ENCODE results near the gene PSMC3. TPM values are rescaled to one million over a fixed set of nuclear protein-coding genes. Genes with fewer than 3 reads are reported as not detected.

Gene PSMC3
- total RNA-seq, 1 donor from 2014 or later, result 166 TPM

DNA sequence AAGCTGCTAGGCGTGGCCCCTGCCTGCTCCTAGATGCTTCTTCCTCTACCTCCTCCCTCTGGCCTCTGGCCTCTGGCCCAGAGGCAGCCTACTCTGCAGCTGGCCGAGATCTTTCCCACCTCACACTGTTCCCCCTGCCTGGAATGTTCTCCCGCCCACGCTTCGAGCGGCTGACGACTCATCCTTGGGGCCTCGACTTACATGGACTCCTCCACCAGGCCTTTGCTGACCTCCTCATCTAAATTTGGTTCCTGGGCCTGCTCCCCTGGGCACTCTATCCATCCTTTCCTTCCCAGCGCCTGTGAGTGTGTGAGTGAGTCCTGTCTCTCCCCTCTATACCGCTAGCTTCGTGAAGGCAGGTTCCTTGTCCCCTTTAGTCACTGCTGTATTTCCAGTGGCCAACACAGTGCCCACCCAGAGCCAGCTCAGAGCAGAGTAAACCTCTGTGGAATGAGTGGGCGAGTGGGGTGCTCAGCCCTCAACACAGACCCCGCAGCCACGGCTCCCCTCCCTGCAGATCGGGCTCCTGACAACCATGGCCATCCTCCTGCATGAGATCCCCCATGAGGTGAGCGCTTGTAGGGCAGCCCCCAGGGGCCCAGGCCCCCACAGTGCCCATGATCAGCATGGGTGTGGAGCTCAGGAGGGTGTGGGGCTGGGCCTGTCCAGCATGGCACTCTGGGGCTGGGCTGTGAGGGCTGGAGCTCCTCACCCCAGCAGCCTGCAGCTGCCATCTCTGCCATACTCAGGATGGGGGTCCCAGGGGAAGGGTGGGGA, 12.1 kb downstream of the PSMC3 start:
- DNase-seq (ENCODE audit: low read depth in 2 of 2), result no peak

DNA sequence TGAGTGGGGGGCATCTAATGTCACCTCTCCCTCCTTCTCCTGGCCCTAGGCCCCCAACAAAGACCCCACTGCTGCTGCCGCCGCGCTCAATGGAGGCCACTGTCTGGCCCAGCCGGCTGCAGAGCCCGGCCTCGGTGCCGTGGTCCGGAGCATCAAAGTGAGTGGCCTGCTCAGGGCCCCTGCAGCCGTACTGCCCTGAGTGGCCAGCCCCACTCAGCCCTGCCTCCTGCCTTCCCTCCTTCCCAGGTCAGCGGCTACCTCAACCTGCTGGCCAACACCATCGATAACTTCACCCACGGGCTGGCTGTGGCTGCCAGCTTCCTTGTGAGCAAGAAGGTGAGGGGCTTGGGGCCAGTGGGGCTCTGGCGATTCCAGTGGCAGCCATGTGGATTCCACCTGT, 12.9 kb downstream of the PSMC3 start:
- no peak for DNase-seq (ENCODE audit: low read depth in 2 of 2)

DNA sequence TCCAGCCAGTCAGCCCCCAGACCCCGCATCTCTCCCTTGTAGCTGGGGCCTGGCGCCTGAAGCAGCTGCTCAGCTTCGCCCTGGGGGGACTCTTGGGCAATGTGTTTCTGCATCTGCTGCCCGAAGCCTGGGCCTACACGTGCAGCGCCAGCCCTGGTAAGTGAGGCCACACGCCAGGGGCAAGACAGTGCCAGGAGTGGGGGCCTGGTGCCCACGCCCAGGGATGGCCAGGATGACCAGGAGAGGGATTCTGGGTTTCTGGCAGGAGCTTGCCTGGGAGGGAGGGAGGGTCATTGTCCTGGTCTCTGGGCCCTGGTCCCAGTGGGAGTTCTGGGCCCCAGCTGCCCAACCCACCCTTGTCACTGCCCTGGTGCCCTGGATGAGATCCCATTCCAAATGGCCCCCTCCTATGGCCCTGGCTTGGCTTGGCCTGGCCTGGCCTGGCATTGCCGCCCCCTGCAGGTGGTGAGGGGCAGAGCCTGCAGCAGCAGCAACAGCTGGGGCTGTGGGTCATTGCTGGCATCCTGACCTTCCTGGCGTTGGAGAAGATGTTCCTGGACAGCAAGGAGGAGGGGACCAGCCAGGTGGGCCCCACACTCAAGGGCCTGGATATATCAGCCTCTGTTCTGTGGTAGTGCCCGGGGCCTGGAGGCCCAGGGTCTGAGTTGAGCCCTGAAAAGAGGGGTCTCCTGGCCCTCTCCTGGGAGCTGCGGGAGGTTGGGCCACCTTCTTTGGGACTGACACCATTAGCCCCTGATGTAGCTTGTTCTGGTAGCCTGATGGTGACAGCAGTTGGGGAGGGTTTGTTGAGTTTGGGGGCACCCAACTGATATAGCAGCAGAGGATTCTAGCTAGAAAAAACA, 14.1 kb downstream of the PSMC3 start:
- DNase-seq (ENCODE audit: low read depth in 2 of 2), result peak in 1 of 2 donors; percentile 57

DNA sequence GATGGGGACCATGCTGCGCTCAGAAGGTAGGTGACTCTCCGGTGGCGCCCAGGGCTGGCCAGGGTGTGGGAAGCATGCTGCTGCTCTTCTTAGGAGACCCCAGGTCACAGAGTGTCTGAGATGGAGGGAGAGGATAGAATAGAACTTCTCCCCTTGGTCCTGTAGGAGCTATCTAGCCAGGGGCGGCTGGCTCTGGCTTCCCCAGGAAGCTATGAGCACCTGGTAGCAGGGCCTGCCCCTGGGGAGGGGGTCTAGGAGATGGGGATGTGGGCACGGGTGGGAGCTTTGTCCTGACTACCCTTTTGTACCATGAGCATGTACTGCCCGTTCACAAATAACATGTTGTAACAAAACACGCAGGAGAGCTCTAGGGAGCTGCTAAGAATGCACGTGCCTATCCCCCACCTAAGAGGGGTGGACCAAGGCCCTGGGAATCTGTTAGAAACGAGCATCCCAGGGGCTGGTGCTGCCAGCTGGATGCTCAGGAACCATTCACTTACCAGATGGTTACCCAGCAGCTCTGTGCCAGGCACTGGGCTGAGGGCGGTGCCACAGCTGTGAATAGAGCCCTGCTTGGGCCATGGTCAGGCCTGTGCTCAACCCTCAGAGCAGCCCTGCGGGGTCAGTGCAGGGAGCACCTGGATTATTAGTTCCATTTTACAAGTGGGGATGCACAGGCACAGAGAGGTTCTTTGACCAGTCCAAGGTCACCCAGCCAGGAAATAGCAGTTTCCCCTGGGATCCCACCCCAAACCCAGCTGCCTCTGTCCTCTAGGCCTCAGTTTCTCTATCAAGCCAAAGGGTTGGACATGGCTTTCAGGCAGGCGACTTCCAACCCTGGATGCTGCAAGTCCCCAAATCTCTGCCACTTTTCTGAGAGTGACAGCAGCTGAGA, 15.6 kb downstream of the PSMC3 start:
- no peak for DNase-seq (ENCODE audit: low read depth in 2 of 2)

DNA sequence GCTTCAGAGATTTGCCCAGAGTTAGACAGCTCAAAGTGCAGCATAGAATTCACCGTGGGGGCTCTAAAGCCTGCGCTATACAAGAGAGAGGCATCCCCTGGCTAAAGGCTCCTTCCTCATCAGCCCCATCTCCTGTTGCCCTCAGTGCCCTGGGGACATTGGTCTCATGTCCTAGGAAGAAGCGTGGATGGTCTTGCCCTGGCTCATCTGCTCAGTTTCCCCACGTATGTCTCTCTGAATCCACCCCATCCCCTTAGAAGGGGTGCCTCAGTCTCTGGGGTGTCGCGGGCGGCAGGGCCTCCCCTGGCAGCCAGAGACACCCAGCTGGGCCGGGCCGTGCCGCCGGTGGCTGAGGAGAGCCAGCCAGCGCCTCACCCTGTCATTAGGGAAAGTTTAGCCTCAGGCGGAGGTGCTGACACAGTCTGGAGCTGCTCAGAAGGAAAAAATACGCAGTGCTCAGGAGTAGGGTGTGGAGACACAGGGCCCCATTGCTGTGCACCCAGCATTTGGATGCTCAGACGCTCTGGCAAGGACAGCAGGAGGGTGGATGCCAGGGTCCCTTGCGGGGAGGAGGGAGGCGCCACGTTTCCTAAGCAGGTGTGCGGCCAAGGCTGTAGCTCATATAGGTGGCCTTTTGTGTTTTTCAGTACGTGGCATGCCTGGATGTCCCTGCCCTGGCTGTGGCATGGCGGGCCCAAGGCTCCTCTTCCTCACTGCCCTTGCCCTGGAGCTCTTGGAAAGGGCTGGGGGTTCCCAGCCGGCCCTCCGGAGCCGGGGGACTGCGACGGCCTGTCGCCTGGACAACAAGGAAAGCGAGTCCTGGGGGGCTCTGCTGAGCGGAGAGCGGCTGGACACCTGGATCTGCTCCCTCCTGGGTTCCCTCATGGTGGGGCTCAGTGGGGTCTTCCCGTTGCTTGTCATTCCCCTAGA, 16.5 kb downstream of the PSMC3 start:
- no peak for DNase-seq (ENCODE audit: low read depth in 2 of 2)

DNA sequence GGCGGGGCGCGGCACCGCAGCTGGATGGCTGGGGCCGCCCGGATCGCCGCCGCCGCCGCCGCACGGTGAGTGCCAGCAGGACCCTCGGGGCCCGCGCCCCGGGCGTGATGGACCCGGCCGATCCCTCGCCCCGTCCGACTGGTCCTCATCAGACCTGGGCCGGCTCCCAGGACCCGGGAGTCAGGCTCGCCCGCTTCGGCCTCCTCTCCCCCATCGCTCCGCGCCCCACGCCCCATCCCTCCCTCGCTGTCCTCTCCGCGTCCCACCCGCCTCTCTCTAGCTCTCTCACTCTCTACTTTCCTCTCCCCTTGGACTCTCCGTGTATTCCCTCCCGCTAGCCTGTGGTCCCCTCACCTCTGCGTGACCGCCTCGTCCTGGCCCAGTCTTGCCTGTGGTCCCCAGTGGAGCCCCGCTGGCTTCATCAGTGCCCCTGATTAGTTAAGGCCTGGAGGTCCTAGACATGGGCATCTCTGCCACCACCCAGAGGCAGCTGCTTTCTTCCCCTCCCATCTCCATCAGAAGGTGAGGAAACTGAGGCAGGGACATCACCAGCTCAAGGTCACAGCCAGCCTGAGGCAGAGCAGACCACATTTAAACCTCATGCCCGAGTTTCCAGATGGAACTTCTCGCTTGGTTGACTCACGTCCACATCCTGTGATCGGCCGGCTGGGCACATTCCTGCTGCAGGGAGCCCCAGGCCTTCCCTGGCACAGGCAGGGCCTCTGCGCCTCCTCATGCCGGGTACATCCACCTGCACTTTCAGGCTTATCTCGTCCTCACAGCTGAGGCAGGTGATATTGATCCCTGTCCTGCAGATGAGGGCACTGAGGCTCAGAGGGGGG, 17.4 kb downstream of the PSMC3 start:
- peak; percentile 76 to 89 for DNase-seq (ENCODE audit: low read depth in 2 of 2)

DNA sequence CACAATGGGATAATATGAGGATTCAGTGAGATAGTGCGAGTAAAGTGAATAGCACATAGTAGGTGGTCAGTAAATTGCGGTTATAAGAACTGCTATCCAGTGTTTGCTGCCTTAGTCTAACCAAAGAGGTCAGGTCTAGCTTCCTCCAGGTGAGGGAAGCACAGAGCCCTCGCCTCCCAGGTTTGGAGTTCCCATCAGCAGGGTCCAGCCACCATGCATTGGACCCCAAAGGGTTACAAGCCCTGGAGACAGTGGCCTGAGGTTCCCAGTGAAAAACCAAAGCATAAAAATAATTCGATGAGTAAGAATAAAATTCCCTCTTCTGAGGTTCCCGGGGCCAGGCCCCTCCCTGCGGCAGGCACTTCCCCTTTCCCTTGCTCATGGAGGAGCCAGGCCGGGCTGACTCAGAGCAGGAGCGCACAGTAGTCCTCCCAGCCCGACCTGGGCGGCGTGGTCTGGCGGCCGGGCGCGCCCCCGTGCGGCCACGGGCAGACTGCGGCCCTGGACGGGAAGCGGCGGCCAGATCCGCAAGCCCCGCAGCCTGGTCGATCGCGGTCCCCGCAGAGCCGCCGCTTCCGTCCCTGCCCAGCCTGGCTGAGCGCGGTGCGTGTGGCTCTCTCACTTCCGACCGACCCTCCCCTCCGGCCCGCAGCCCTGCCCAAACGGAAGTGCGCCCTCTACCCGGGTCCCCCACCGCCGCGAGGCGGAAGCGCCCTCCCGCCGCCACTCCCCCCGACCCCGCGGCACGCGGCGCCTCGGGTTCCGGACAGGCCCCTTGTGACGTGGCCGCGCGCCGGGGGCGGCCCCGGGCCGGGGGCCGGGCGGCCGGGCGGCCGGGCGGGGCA, 18.3 kb downstream of the PSMC3 start, which contains the start of gene SLC39A13:
Gene SLC39A13, plus strand, starts transcription at position 845 of the 845 bp plus-strand sequence. CDS start 1,505 bp downstream, outside the sequence.
- DNase-seq (ENCODE audit: low read depth in 2 of 2), result peak; percentile 90 to 98

DNA sequence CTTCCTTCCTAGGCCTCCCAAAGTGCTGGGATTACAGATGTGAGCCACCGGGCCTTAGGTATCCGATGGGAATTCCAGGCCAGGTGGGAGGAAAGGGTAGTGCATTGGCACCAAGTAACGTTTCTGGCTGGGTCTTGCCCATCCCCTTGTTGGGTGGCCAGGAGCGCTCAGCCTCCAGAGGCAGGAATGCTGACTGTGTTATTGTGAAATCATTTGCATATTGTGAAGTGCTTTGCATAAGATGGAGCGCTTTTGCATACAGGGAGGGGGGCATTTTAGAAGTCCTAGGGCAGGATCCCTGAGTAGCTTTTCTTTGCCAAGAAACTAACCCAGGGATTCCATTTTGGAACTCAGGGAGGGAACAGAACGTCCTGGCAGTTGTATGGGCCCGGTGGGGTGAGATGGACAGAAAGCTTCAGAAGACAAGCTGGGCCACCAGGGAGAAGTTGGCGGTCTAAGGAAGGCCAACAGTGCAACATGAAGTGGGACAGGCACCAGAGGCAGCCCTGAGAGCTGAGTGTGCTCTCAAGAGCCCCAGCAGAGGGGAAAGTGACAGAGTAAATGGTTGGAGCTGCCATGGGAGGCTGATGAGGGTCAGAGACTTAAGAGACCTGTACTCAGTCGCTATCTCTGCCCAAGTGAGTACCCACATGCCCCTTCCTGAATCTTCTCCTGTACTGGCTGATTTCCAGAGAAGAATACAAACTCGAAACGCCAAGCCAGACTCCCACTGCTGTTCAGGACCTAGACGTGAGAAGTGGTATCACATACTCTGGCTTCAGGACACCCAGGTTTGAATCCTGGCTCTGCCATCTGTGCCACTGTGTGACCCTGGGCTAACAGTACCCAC, 19.1 kb downstream of the PSMC3 start:
- no peak for DNase-seq (ENCODE audit: low read depth in 2 of 2)

DNA sequence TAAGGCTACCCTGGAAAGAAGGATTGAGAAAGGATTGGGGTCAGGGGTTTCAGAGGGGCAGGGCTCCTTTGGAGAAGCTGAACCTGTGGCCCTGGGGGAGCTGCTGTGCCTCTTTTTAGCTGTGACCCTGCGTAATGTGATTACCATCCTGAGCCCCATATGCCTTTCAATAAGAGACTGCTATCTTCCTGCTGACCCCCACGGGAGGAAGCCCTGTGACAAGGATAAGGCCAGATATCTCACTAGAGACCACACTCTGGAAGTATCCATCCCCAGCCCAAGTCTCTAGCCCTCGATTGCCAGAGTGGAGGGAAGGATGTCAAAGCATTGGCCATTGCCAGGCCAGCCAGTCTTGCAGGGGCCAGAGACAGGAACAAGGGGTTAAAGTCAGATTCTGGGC, 22.7 kb downstream of the PSMC3 start:
- DNase-seq (ENCODE audit: low read depth in 2 of 2), result no peak

DNA sequence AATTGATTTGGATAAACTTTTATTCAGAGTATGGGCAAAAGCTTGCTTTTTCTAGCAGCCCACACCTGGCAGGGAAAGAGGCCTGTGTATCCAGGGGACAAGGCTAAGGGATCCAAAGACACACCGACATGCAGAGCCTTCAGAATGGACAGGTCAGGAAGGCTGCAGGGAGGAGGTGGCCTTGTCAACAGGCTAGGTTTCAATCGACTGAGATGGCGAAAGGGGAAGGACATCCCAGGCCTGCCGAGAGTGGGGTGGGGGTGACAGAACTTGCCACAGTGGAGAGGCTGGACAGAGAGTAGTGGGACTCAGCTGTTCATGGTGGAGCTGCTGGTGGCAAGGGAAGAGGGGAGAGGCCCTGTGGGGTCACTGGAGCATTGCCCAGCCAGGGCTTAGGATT, 23.1 kb downstream of the PSMC3 start:
- DNase-seq (ENCODE audit: low read depth in 2 of 2), result no peak

DNA sequence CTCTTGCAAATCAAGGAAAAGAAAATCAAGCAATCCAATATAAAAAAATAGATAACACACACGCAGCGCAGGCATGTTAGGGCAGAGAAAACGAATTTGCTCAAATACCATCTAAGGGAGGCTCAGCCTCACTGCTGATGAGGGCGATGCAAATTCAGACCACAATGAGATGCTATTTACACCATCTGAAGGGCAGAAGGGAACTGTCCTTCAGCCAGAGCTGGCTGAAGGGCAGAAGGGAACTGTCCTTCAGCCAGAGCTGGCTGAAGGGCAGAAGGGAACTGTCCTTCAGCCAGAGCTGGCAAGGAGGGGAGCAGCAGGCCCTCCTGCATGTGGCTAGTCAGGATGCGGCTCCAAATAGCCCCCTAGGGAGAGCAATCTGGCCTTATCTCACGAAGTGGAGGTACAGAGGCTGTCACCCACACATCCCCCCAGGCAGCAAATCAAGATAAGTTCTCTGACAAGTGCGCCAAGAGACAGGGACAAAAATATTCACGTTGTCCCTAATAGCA, 25.4 kb downstream of the PSMC3 start:
- DNase-seq (ENCODE audit: low read depth in 2 of 2), result no peak

DNA sequence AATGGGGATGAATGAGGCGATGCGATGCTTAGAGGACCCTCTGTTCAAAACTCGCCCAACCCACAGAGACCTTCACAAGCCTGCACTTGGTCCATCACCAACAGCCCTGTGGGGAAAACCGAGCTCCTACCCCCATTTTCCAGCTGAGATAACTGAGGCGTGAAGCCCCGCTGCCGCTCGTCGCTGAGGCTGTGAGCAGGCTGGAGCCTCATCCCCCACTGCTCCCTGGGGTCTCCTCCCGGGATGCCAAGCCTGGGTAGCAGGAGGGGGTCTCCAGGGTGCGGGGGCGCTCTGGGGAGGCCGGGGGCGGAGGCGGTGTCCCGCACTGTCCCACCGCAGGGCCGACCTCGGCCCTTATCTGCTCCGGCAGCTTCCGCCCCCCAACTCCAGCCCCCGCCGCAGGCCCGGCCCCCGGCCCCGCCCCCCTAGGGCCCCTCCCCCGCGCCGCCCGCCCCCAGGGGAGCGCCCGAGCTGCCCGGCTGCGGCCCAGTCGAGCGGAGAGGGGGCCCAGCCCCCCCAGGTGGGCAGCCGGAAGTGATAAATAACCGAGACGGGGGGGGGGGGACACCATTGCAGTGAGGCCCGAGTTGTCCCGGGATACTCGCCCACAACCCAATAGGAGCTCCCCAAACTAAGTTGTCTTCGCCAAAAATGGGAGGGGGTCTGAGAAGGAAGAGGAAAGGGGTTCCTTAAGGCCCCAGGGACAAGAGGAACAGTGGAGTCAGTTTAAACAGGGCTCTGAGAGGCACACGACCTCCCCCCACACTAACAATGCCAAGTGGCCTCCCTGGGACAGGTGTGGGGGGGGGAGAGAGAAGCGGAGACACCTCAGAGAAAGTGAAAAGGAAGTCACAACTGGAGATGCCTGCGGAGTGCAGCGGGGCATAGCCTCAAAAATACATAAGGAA, 26.1 kb downstream of the PSMC3 start:
- DNase-seq (ENCODE audit: low read depth in 2 of 2), result peak in 1 of 2 donors; percentile 39

DNA sequence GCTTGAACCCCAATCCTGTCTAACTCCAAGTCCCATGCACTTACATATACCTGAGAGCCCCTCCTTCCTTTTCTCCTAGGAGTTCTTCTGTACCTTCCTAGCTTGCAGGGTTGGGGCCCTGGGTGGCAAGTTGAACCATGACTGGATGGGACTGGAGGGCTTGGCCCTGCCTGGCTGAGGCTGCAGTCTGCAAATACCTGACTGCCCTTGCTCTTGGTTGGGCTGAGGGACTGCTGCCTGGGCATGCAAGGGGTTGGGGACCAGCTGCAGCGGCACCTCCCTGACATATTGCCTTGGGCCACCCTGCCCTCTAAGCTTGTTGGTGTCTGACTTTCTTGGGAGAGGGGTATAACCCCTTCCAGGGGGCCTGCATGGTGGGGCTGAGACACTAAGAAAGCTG, 27.7 kb downstream of the PSMC3 start:
- DNase-seq (ENCODE audit: low read depth in 2 of 2), result no peak

DNA sequence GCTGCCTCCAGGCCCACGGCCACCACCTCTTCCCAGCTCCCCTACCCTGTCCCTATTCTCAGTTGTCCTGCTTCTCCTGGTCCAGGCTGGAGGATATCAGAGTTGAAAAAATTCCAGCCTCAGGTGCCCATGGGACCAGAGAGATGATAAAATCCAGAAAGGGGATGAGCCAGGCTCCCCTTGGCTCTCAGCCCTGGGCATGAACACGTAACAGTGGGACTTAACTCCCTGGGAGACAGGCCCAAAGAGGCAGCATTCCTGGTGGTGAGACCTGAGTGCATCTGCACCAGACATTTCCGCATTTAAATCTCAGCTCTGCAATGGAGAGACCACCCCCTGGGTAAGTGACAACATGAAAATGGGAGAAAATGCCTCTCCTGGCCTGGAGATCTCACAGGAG, 28.2 kb downstream of the PSMC3 start:
- no peak for DNase-seq (ENCODE audit: low read depth in 2 of 2)

DNA sequence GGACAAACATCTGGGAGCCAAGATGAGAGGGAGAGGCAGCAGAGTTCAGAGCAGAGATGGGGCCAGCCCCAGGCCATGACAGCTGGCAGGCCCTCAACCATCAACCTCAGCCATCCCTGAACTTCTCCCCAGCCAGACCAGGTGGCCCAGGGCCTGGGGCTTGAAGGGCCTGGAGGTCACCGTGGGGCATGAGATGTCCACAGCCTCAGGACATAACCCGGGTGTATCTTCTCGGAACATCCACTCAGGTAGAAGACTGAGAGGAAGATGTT, 30.3 kb downstream of the PSMC3 start:
- no peak for DNase-seq (ENCODE audit: low read depth in 2 of 2)

DNA sequence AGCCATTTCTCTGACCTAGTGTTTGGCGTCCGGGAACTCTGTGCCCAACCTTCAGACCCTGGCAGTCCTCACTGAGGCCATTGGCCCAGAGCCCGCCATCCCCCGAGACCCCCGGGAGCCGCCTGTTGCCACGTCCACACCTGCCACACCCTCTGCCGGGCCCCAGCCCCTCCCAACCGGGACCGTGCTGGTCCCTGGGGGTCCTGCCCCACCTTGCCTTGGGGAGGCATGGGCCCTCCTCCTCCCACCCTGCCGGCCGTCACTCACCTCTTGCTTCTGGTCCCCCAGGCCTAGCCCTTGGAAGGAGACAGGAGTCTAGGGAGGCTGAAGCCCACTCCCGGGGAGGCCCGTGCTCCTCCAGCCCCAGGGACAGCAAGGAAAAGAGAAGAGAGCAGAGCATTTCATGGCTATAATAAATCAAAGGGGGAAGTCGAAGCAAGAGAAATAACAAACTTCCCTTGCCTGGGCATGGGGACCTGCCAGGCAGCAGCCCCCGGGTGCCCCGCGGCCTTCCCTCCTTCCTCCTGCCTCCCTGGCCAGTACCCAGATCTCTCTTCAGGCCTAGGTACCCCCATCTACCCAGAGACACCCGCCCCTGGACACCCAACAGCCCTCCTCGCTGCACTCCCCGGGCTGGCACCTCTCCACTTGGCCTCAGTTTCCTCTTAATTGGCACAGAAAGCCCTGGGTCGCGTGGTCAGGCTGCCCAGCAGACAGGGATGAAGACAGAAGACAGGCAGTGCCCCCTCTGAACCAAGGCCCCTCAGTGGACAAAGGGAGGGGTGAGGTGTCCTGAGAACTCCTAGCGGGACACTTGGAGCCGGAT, 30.8 kb downstream of the PSMC3 start:
- no peak for DNase-seq (ENCODE audit: low read depth in 2 of 2)
